Coronary artery (tissue), 2 donors: ENCODE results near the gene DCAKD.
A peak's percentile ranks its signal among the peaks of the same experiment; 100 is the strongest.
"Not testable (repeated sequence)": the region's sequence is repeated elsewhere in the genome, so short reads cannot be mapped to it uniquely, and the experiment has no call there.

ENCODE experiments used
- DNase-seq: peaks from one replicate; pipeline ENCODE4 v3.0.0-alpha.2; 2017; ENCODE audit warnings: low spot score
- H3K27ac ChIP-seq, 2 donors: fragments of 200-600 bp; sonication (generic); one replicate each; pipeline ENCODE4 v1.5.1; 2016 to 2019
- H3K4me3 ChIP-seq: fragments of 200-600 bp; sonication (generic); 2 replicates; pipeline ENCODE4 v1.5.1; 2016; ENCODE audit warnings: mild to moderate bottlenecking, moderate library complexity
- CTCF ChIP-seq: fragments of 200-600 bp; sonication (generic); IDR thresholded peaks from one replicate; pipeline ENCODE4 v1.5.1; 2019; ENCODE audit warnings: antibody characterized with exemption

The DCAKD gene

GRCh38 chr17:45052052-45052772, 780 bp upstream of the DCAKD start:
- TF ChIP-seq CTCF = no peak
- peak overlapping the region; percentile 86 to 92 for H3K27ac ChIP-seq
- peak overlapping the region; percentile 78 for H3K4me3 ChIP-seq
- peak; percentile 81 for DNase-seq

- H3K4me3 ChIP-seq = peak overlapping the region; percentile 79
- H3K27ac ChIP-seq = peak overlapping the region; percentile 86 to 92
- DNase-seq = not testable (repeated sequence)
Observed at GRCh38 chr17:45051720-45052051, 254 bp upstream of the DCAKD start.

DNA sequence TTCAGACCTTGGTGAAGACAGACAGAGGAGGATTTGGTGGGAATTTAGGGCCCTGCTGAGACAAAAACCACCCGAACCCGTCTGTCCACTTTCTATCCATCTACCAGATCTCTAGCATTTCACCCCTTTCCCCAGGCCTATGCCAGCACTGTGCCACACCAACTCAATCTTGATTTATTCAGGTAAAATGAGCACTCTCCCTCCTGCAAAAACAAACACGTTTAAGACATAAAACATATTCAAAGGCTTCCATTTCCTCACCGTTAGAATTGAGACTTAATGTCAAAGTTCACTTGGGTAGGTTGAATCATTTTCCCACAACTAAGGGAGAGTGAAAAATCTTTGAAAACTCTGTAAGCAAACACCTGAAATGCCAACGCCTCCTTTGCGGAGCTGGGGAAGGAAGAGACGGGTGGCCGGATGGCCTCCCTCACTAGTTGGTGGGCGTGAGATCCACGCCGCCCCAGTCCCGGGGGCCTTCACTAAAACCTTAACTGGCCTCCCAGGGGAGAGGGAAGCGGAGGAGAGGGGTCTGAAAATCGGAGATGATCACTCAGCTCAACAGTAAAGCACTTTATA, 862 bp downstream of the DCAKD start:
- DNase-seq = no peak
- TF ChIP-seq CTCF = no peak
- Histone ChIP-seq H3K4me3 (peak overlapping the region; percentile 79), H3K27ac (peak overlapping the region; percentile 76 to 98)

DNA sequence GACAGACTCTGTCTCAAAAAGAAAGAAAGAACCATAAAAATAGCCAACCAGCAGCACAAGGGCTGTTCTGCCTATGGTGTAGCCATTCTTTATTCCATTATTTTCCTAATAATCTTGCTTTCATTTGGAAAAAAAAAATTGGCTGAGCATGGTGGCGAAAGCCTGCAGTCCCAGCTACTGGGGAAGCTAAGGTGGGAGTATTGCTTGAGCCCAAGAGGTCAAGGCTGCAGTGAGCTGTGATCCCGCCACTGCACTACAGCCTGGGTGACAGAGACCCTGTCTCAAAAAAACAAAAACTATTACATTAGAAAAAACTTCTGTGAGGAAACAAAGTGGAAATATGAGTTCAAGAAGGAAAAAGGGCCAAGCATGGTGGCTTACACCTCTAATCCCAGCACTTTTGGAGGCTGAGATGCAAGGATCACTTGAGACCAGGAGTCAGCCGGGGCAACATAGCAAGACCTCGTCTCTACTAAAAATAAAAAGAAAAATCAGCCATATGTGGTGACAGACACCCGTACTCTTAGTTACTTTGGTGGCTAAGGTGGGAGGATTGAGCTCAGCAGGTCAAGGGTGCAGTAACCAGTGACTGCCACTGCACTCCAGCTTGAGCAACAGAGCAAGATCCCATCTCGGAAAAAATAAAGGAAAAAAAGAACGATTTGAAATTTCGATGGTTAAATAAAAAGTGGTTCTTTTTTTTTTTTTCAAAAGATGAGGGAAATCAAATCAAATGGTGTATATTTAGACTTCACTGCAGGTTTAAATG, 2.5 kb downstream of the DCAKD start:
- no peak for TF ChIP-seq CTCF
- Histone ChIP-seq H3K27ac (no peak overlapping the region), H3K4me3 (no peak overlapping the region)
- no peak for DNase-seq

DNA sequence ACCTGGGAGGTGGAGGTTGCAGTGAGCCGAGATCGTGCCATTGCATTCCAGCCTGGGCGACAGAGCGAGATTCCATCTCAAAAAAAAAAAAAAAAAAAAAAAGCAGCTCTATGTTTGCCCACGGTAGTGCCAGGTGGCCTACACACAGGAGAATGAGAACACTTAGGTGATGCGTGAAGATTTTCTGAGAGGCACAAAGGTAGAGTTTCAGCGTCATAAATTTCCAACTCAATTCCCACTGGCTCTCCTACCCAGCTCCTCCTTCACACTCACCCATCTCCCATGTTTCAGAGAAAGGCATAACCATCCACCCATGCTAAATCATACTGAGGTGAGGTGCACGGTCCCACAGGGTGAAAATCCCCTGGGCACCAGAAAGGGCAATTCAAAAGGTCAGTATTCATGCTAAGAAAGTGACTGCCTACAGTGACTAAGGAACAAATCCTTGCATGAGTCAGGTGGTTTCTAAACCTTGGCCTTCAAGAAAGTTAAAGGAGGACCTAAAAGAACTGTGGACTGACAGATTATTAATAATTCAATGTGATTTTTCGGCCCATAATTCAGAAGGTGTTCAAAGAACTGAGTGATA, 4.8 kb downstream of the DCAKD start:
- no peak for TF ChIP-seq CTCF
- DNase-seq = no peak
- H3K4me3 ChIP-seq = no peak overlapping the region
- no peak overlapping the region for H3K27ac ChIP-seq

DNA sequence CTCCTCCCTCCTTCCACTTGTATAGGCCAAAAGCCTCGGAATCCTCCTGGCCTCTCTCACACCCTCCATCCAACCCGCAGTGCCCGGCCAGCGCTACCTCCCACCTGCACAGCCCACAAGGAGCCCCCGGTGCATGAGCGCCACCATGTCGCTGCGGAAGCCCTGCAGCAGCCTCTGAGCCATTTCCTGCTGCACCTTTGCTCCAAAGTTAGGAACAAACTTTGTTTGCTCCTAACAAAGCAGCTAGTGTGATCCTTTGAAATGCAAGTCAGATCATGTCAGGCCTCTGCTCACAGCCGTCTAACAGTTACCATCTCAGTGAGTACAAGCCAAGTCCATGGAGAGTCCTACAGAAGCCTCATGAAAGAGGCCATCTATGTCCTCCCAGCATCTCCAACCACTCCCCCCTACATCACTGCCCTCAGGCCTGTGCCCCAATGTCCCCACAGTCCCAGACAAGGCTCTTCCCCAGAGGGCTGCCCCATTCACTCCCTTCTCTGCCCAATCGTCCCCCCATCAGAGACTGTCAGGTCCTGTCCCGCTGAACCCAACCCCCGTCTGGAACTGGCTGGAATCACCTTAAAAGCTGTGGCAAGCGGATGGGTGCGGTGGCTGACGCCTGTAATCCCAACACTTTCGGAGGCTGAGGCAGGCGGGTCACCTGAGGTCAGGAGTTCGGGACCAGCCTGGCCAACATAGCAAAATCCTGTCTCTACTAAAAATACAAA, 7.5 kb downstream of the DCAKD start:
- no peak for DNase-seq
- no peak overlapping the region for H3K4me3 ChIP-seq
- H3K27ac ChIP-seq = peak overlapping the region in 1 of 2 donors; percentile 45
- TF ChIP-seq CTCF = no peak
